Upper lobe of left lung (tissue), 4 donors: ENCODE data around the gene DDR1.

ENCODE experiments used
- POLR2A ChIP-seq, 4 donors: fragments of 450-650 bp; IDR thresholded peaks; one replicate each; pipeline ENCODE4 v1.5.1; 2016 to 2017; ENCODE audit warnings: antibody characterized with exemption in 4 of 4, mild to moderate bottlenecking in 2 of 4
- TF ChIP-seq, protein P1 (sequence below), 6 experiments: fragments of 450-650 bp in 4 of 6; fragments of 200-600 bp in 2 of 6; sonication (generic) in 2 of 6; IDR thresholded peaks; one replicate each; pipeline ENCODE4 v1.5.1; 2016 to 2019; ENCODE audit warnings: antibody characterized with exemption in 6 of 6

DNA sequence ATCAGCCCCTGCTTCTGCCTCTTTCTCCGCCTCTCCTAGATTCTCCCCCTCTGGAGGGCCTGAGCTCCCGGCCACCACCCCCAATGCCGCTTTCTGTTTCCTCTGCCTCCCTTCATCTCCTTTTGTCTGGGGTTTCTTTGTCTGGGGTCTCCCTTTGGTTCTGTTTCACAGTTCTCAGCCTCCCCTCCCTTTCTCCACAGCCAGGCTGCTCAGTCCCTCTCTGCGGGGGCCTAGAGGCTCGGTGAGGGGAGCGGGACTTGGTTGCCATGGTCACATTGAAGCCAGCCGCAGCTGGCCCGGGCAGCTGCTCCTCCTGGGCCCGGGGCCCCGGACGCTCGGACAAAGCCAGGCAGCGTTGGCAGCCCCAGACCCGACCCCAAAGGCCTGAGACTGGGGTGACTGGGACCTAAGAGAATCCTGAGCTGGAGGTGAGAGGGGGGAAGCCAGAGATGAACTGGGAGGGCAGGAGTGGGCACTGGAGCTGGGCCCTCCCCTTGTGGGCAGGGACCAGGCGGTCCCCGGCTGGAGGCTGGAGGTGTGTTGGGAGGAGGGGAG lies 3.5 kb upstream of the DDR1 start:
- TF ChIP-seq, protein P1, sequence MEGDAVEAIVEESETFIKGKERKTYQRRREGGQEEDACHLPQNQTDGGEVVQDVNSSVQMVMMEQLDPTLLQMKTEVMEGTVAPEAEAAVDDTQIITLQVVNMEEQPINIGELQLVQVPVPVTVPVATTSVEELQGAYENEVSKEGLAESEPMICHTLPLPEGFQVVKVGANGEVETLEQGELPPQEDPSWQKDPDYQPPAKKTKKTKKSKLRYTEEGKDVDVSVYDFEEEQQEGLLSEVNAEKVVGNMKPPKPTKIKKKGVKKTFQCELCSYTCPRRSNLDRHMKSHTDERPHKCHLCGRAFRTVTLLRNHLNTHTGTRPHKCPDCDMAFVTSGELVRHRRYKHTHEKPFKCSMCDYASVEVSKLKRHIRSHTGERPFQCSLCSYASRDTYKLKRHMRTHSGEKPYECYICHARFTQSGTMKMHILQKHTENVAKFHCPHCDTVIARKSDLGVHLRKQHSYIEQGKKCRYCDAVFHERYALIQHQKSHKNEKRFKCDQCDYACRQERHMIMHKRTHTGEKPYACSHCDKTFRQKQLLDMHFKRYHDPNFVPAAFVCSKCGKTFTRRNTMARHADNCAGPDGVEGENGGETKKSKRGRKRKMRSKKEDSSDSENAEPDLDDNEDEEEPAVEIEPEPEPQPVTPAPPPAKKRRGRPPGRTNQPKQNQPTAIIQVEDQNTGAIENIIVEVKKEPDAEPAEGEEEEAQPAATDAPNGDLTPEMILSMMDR (IDR thresholded peaks at IDR 0.05) = no peak
- TF ChIP-seq POLR2A (IDR thresholded peaks at IDR 0.05) = no peak
